ENCODE results near the gene LMBR1L. TPM values are rescaled to one million over a fixed set of nuclear protein-coding genes. Genes with fewer than 3 reads are reported as not detected.
A peak's percentile ranks its signal among the peaks of the same experiment; 100 is the strongest.

LMBR1L gene
- total RNA-seq, 1 experiment from 2014 or later, result 78.2 TPM

DNA sequence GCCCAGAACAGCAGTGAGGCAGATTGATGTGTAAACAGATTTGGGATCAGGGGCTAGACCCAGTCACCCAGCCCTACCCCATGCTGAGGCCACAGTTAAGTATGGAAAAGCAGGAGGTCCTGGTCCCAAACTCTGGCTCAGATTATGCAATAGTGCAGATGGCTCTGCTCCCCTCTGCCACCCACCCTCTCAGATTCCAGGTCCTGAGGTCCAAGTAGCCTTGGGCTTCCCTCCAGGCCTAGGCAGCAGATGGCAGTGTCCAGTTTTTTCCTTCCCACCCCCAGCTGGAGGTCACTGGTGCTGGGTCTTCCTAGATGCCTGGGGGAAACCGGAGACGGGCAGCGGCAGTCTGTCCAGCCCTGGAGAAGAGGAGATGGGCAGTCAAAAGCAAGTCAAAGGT, 13.3 kb downstream of the LMBR1L start:
- DNase-seq (ENCODE audit: low spot score) (no peak), ATAC-seq (no peak)
- no peak for TF ChIP-seq HMGA2 (CRISPR knock-in tag; IDR thresholded peaks at IDR 0.05)
- no peak for TF ChIP-seq ZNF416 (CRISPR knock-in tag; IDR thresholded peaks at IDR 0.05)
- no peak for TF ChIP-seq ZNF121 (CRISPR knock-in tag; IDR thresholded peaks at IDR 0.05)
- TF ChIP-seq ZNF671 (CRISPR knock-in tag; IDR thresholded peaks at IDR 0.05), result no peak
- no peak for TF ChIP-seq NFE2L1 (CRISPR knock-in tag; IDR thresholded peaks at IDR 0.05)
- H3K36me3 Mint-ChIP-seq, result peaks cover 28% of the 10 kb centered on the region
- H3K9me3 Mint-ChIP-seq, result no peaks in the 10 kb centered on the region
- no peak overlapping the region for H3K4me3 Mint-ChIP-seq
- H3K4me1 Mint-ChIP-seq, result peaks cover 24% of the 10 kb centered on the region
- peaks cover 35% of the 10 kb centered on the region for H3K27me3 Mint-ChIP-seq (ENCODE audit: low read depth)
- ChIA-PET CTCF (interaction anchor here (1.0 to 14.5 kb wide), 13 partner anchors 10 to 226 kb away, joined by 3 to 216 read pairs (median 5); partner anchors contain the start of genes LMBR1L and TROAP), POLR2A (no interaction called here)
- H3K27ac Mint-ChIP-seq, result no peak overlapping the region

- no peak for TF ChIP-seq ESRRA (CRISPR knock-in tag; IDR thresholded peaks at IDR 0.05; ENCODE audit: borderline replicate concordance)
- TF ChIP-seq, protein P1, sequence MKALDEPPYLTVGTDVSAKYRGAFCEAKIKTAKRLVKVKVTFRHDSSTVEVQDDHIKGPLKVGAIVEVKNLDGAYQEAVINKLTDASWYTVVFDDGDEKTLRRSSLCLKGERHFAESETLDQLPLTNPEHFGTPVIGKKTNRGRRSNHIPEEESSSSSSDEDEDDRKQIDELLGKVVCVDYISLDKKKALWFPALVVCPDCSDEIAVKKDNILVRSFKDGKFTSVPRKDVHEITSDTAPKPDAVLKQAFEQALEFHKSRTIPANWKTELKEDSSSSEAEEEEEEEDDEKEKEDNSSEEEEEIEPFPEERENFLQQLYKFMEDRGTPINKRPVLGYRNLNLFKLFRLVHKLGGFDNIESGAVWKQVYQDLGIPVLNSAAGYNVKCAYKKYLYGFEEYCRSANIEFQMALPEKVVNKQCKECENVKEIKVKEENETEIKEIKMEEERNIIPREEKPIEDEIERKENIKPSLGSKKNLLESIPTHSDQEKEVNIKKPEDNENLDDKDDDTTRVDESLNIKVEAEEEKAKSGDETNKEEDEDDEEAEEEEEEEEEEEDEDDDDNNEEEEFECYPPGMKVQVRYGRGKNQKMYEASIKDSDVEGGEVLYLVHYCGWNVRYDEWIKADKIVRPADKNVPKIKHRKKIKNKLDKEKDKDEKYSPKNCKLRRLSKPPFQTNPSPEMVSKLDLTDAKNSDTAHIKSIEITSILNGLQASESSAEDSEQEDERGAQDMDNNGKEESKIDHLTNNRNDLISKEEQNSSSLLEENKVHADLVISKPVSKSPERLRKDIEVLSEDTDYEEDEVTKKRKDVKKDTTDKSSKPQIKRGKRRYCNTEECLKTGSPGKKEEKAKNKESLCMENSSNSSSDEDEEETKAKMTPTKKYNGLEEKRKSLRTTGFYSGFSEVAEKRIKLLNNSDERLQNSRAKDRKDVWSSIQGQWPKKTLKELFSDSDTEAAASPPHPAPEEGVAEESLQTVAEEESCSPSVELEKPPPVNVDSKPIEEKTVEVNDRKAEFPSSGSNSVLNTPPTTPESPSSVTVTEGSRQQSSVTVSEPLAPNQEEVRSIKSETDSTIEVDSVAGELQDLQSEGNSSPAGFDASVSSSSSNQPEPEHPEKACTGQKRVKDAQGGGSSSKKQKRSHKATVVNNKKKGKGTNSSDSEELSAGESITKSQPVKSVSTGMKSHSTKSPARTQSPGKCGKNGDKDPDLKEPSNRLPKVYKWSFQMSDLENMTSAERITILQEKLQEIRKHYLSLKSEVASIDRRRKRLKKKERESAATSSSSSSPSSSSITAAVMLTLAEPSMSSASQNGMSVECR (CRISPR knock-in tag; IDR thresholded peaks at IDR 0.05; ENCODE audit: borderline replicate concordance), result no peak
- TF ChIP-seq KAT7 (CRISPR knock-in tag; IDR thresholded peaks at IDR 0.05; ENCODE audit: borderline replicate concordance), result no peak
- no peak for TF ChIP-seq ZNF423 (CRISPR knock-in tag; IDR thresholded peaks at IDR 0.05)
- TF ChIP-seq ZNF416 (CRISPR knock-in tag; IDR thresholded peaks at IDR 0.05), result no peak
- TF ChIP-seq JUN (CRISPR knock-in tag; IDR thresholded peaks at IDR 0.05), result no peak
- no peak for TF ChIP-seq ZNF232 (CRISPR knock-in tag; IDR thresholded peaks at IDR 0.05)
- TF ChIP-seq USF1 (CRISPR knock-in tag; IDR thresholded peaks at IDR 0.05), result no peak
- TF ChIP-seq NR1H2 (CRISPR knock-in tag; IDR thresholded peaks at IDR 0.05), result no peak
- TF ChIP-seq ATF1 (CRISPR knock-in tag; IDR thresholded peaks at IDR 0.05), result no peak
- no peak for TF ChIP-seq MXD4 (CRISPR knock-in tag; IDR thresholded peaks at IDR 0.05; ENCODE audit: borderline replicate concordance)
- TF ChIP-seq, protein P2, sequence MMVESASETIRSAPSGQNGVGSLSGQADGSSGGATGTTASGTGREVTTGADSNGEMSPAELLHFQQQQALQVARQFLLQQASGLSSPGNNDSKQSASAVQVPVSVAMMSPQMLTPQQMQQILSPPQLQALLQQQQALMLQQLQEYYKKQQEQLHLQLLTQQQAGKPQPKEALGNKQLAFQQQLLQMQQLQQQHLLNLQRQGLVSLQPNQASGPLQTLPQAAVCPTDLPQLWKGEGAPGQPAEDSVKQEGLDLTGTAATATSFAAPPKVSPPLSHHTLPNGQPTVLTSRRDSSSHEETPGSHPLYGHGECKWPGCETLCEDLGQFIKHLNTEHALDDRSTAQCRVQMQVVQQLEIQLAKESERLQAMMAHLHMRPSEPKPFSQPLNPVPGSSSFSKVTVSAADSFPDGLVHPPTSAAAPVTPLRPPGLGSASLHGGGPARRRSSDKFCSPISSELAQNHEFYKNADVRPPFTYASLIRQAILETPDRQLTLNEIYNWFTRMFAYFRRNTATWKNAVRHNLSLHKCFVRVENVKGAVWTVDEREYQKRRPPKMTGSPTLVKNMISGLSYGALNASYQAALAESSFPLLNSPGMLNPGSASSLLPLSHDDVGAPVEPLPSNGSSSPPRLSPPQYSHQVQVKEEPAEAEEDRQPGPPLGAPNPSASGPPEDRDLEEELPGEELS (CRISPR knock-in tag; IDR thresholded peaks at IDR 0.05), result no peak
- TF ChIP-seq, protein P3, sequence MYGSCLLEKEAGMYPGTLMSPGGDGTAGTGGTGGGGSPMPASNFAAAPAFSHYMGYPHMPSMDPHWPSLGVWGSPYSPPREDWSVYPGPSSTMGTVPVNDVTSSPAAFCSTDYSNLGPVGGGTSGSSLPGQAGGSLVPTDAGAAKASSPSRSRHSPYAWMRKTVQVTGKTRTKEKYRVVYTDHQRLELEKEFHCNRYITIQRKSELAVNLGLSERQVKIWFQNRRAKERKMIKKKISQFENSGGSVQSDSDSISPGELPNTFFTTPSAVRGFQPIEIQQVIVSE (CRISPR knock-in tag; IDR thresholded peaks at IDR 0.05; ENCODE audit: borderline replicate concordance), result no peak
- no peak for TF ChIP-seq E2F1 (CRISPR knock-in tag; IDR thresholded peaks at IDR 0.05)
- H3K4me3 Mint-ChIP-seq, result peak overlapping the region; percentile 55
- H3K27ac Mint-ChIP-seq, result no peak overlapping the region
- ChIA-PET POLR2A (no interaction called here), CTCF (interaction anchor here (0.6 to 4.6 kb wide), 15 partner anchors 9 to 117 kb away, joined by 3 to 64 read pairs (median 4); partner anchors contain the start of genes RHEBL1, TUBA1B and WNT1)
- ATAC-seq (no peak), DNase-seq (ENCODE audit: low spot score) (no peak)
- peaks cover 7% of the 10 kb centered on the region; the same call in 1 of the 2 replicates for H3K36me3 Mint-ChIP-seq
- H3K9me3 Mint-ChIP-seq, result no peaks in the 10 kb centered on the region
- H3K27me3 Mint-ChIP-seq (ENCODE audit: low read depth), result peaks cover 59% of the 10 kb centered on the region
- peaks cover 43% of the 10 kb centered on the region for H3K4me1 Mint-ChIP-seq
Observed at GRCh38 chr12:49094975-49095365, 15.7 kb downstream of the LMBR1L start.
